SU-DHL-6 (cell line): Measurements from ENCODE around the gene PRKCA.

Source experiments
- H2AFZ ChIP-seq: fragments of 200-600 bp; sonication (generic); 2 replicates; pipeline ENCODE4 v1.6.1; 2014; ENCODE audit warnings: low read depth, mild to moderate bottlenecking, moderate library complexity, mixed read lengths, antibody characterized with exemption, low read length; ENCODE audit not compliant: severe bottlenecking
- H3F3A ChIP-seq: fragments of 200-600 bp; shearing (Covaris generic); 2 replicates; pipeline ENCODE4 v1.6.0; 2016; ENCODE audit warnings: antibody characterized with exemption, mild to moderate bottlenecking; ENCODE audit not compliant: insufficient read depth
- H3K27ac ChIP-seq: fragments of 200-600 bp; sonication (generic); 2 replicates; pipeline ENCODE4 v1.5.1; 2016; ENCODE audit warnings: low read depth, mild to moderate bottlenecking, low read length, moderate library complexity, mixed read lengths
- H3K27me3 ChIP-seq: fragments of 200-600 bp; sonication (generic), shearing (Covaris generic); 2 replicates; pipeline ENCODE4 v1.6.0; 2014; ENCODE audit warnings: mild to moderate bottlenecking, low read length
- H3K36me3 ChIP-seq: fragments of 200-600 bp; sonication (generic); 2 replicates; pipeline ENCODE4 v1.6.1; 2014; ENCODE audit warnings: mild to moderate bottlenecking, low read length, mixed read lengths
- H3K4me2 ChIP-seq: fragments of 300-600, 200-600 bp; shearing (Covaris generic), sonication (generic); 2 replicates; pipeline ENCODE4 v1.6.0; 2014; ENCODE audit warnings: low read length, low read depth, mild to moderate bottlenecking; ENCODE audit not compliant: poor library complexity, severe bottlenecking
- H3K4me3 ChIP-seq: fragments of 200-600 bp; sonication (generic); 2 replicates; pipeline ENCODE4 v1.5.1; 2014; ENCODE audit warnings: antibody characterized with exemption, low read length, mild to moderate bottlenecking, mixed read lengths; ENCODE audit not compliant: insufficient read depth, poor library complexity, severe bottlenecking
- H3K79me2 ChIP-seq: fragments of 200-600 bp; sonication (generic); 2 replicates; pipeline ENCODE4 v1.6.1; 2014; ENCODE audit warnings: mild to moderate bottlenecking, low read length, moderate library complexity; ENCODE audit not compliant: insufficient read depth
- H3K9ac ChIP-seq: fragments of 200-600 bp; sonication (generic); 2 replicates; pipeline ENCODE4 v1.7.0; 2014; ENCODE audit warnings: mild to moderate bottlenecking, low read length
- H3K9me2 ChIP-seq: fragments of 200-600 bp; sonication (generic); replicated peaks from 2 replicates; pipeline ENCODE4 v1.6.1; 2014; ENCODE audit warnings: low read length; ENCODE audit not compliant: insufficient read depth
- H3K9me3 ChIP-seq: fragments of 200-600 bp; sonication (generic); 2 replicates; pipeline ENCODE4 v1.6.1; 2014; ENCODE audit warnings: low read length, mixed read lengths; ENCODE audit not compliant: insufficient read depth
- H4K20me1 ChIP-seq: fragments of 200-600 bp; sonication (generic); 2 replicates; pipeline ENCODE4 v1.6.1; 2014; ENCODE audit warnings: low read depth, mild to moderate bottlenecking, antibody characterized with exemption, low read length, moderate library complexity, mixed read lengths
- EZH2phosphoT487 ChIP-seq: fragments of 200-600 bp; sonication (generic), shearing (Covaris generic); conservative IDR thresholded peaks from 2 replicates; pipeline ENCODE4 v1.6.1; 2018; ENCODE audit warnings: mild to moderate bottlenecking, antibody characterized with exemption, low read length, moderate library complexity, mixed read lengths
- TF ChIP-seq, protein P1 (sequence below): fragments of 200-600 bp; sonication (generic); IDR thresholded peaks from one replicate; pipeline ENCODE4 v1.5.1; 2017; ENCODE audit warnings: antibody characterized with exemption, mild to moderate bottlenecking, low read length, moderate library complexity; ENCODE audit not compliant: insufficient read depth, poor library complexity, severe bottlenecking

Gene PRKCA

DNA sequence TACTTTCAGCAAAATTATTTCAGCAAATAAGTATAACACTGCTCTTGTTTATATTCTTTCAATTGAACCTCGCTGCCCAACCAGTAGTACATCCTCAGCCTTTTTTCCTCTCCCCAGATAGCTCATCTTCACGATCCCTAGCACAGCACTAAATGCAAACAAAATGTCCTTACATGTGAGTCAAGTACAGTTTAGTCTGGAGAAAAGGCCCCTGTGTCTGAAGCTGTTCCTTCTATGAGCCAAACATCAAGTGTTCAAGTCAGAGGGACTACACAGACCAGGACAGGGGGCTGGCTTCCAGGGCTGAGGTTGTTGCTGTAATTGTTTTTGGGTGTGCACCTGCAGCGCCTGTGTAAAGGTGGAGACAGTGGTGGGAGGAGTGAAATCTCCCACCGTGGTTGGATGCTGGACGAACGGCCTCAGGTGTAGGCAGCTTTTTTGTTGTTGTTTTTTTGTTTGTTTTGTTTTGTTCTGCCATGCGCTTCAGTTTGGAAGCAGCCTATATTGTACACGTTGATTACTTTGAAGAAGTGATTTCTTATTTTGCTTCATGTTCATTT, 147.1 kb downstream of the PRKCA start:
- H3K9ac ChIP-seq, result peak overlapping the region; percentile 63
- H4K20me1 ChIP-seq, result no peaks in the 10 kb centered on the region
- no peak overlapping the region for H2AFZ ChIP-seq
- peak overlapping the region; percentile 82 for H3K4me2 ChIP-seq
- peak overlapping the region; percentile 100 for H3K27ac ChIP-seq
- no peaks in the 10 kb centered on the region for H3K9me2 ChIP-seq
- peaks cover 98% of the 10 kb centered on the region for H3K79me2 ChIP-seq
- peak overlapping the region; percentile 11 for H3K4me3 ChIP-seq
- H3K9me3 ChIP-seq, result no peaks in the 10 kb centered on the region
- H3K36me3 ChIP-seq, result no peaks in the 10 kb centered on the region
- no peaks in the 10 kb centered on the region for H3K27me3 ChIP-seq
- peaks cover 45% of the 10 kb centered on the region for H3F3A ChIP-seq
- TF ChIP-seq EZH2phosphoT487, result no peak
- TF ChIP-seq, protein P1, sequence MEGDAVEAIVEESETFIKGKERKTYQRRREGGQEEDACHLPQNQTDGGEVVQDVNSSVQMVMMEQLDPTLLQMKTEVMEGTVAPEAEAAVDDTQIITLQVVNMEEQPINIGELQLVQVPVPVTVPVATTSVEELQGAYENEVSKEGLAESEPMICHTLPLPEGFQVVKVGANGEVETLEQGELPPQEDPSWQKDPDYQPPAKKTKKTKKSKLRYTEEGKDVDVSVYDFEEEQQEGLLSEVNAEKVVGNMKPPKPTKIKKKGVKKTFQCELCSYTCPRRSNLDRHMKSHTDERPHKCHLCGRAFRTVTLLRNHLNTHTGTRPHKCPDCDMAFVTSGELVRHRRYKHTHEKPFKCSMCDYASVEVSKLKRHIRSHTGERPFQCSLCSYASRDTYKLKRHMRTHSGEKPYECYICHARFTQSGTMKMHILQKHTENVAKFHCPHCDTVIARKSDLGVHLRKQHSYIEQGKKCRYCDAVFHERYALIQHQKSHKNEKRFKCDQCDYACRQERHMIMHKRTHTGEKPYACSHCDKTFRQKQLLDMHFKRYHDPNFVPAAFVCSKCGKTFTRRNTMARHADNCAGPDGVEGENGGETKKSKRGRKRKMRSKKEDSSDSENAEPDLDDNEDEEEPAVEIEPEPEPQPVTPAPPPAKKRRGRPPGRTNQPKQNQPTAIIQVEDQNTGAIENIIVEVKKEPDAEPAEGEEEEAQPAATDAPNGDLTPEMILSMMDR, result no peak

DNA sequence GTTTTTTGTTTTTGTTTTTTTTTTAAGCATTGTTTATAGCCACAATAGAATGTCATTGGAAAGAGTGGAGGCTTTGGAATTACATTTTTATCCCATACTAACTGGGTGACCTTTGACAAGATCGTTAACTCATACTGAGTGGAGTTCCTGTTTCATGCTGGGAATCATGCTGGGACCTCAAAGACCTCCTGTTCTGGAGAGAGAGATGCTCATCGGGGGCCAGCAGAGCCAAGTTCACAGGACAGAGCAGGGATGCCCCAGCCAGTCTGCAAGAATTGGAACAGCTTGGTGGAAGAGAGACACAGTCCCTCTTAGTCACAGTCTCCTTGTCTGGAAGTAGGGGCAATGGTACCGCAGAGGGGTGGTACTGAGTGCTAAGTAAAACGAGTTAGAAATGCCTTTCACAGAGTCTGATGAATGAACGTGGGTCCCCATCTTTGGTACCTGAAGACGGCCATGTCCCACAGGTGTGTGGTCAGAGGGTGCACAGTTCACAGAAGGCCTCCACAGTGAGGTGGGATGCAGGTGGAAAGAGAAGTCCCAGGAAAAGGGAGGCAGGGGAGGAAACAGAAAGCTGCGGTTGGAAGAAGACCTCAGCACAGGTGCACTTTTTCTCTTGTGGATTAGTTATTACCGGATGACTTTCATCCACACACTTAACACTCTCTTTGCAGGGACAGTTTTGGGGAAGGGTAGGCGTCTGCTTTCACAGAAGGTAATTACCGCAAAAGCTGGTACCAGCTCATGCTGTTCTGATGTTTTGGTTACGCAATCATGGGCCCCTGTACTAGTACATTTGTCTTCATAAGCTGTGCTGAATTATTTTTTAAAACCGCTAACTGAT, 147.8 kb downstream of the PRKCA start:
- peak overlapping the region; percentile 82 for H3K4me2 ChIP-seq
- peaks cover 42% of the 10 kb centered on the region for H3F3A ChIP-seq
- TF ChIP-seq, protein P1, result no peak
- no peak for TF ChIP-seq EZH2phosphoT487
- H3K27me3 ChIP-seq, result no peaks in the 10 kb centered on the region
- H3K9me3 ChIP-seq, result no peaks in the 10 kb centered on the region
- H4K20me1 ChIP-seq, result no peaks in the 10 kb centered on the region
- no peak overlapping the region for H3K4me3 ChIP-seq
- H3K9me2 ChIP-seq, result no peaks in the 10 kb centered on the region
- peaks cover 98% of the 10 kb centered on the region for H3K79me2 ChIP-seq
- H2AFZ ChIP-seq, result no peak overlapping the region
- H3K27ac ChIP-seq, result peak overlapping the region; percentile 100
- H3K9ac ChIP-seq, result peak overlapping the region; percentile 63; the same call in 1 of the 2 replicates
- H3K36me3 ChIP-seq, result 0 out of 2 replicates have a peak, but pooled peaks cover under 1% of the 10 kb centered on the region

GRCh38 chr17:66450852-66451158, 148.4 kb downstream of the PRKCA start:
- peaks cover 41% of the 10 kb centered on the region for H3F3A ChIP-seq
- no peaks in the 10 kb centered on the region for H3K9me3 ChIP-seq
- no peak for TF ChIP-seq EZH2phosphoT487
- TF ChIP-seq, protein P1, result no peak
- no peaks in the 10 kb centered on the region for H3K9me2 ChIP-seq
- H3K9ac ChIP-seq, result peak overlapping the region; percentile 63; the same call in 1 of the 2 replicates
- peaks cover 97% of the 10 kb centered on the region for H3K79me2 ChIP-seq
- no peaks in the 10 kb centered on the region for H4K20me1 ChIP-seq
- H3K4me3 ChIP-seq, result no peak overlapping the region
- H3K27me3 ChIP-seq, result no peaks in the 10 kb centered on the region
- H3K27ac ChIP-seq, result peak overlapping the region; percentile 100
- H3K4me2 ChIP-seq, result peak overlapping the region; percentile 82
- H2AFZ ChIP-seq, result no peak overlapping the region
- 0 out of 2 replicates have a peak, but pooled peaks cover 6% of the 10 kb centered on the region for H3K36me3 ChIP-seq
